Ovary (tissue), 3 donors: ENCODE data around the gene PLEKHB2.

ENCODE experiments used
- CTCF ChIP-seq, 3 donors: fragments of 450-650 bp in 2 of 3; fragments of 200-600 bp in 1 of 3; IDR thresholded peaks; one replicate each; pipeline versions ENCODE4 v1.5.1 to v1.8.0; 2016 to 2022; ENCODE audit warnings: antibody characterized with exemption in 3 of 3, mild to moderate bottlenecking in 1 of 3
- EP300 ChIP-seq: sonication (generic); formaldehyde crosslinking; IDR thresholded peaks from one replicate; pipeline ENCODE4 v1.6.1; 2017; ENCODE audit warnings: antibody characterized with exemption
- POLR2A ChIP-seq: fragments of 450-650 bp; IDR thresholded peaks from one replicate; pipeline ENCODE4 v1.6.1; 2017; ENCODE audit warnings: antibody characterized with exemption, mild to moderate bottlenecking, moderate library complexity
- donor health status: DM: no; HTN: no; CAD: no.

GRCh38 chr2:131151398-131151797 lies 46.3 kb downstream of the PLEKHB2 start:
- TF ChIP-seq POLR2A (no peak), CTCF (IDR thresholded peaks at IDR 0.05) (no peak), EP300 (no peak)
